H1 (cell line): Measurements from ENCODE around the gene BEAN1. TPM values are rescaled to one million over a fixed set of nuclear protein-coding genes. Genes with fewer than 3 reads are reported as not detected.

Experiments used
- CTCF ChIA-PET: fragments of 300-600 bp; sonication (Branson Sonifier 250); formaldehyde crosslinking; loops from one replicate; lab custom pipeline; 2021; ENCODE audit not compliant: partially characterized antibody; lab: Charles Lee
- POLR2A ChIA-PET: fragments of 300-600 bp; sonication (Branson Sonifier 250); formaldehyde crosslinking; loops from one replicate; lab custom pipeline; 2021; ENCODE audit warnings: inconsistent platforms; ENCODE audit not compliant: partially characterized antibody; lab: Charles Lee
- DNase-seq, 2 experiments: peaks; one replicate each; pipeline versions ENCODE4 v3.0.0 to v3.0.0-alpha.2; 2010 to 2022; ENCODE audit warnings: low spot score in 2 of 2, low read depth in 1 of 2, mixed read lengths in 1 of 2
- FAIRE-seq: peaks from 2 replicates; lab custom pipeline; 2011; peaks lifted over from hg19 to GRCh38; lab: Jason Lieb, UNC
- H2AFZ ChIP-seq: 2 replicates; pipeline ENCODE4 v1.8.1; 2012; ENCODE audit warnings: low read length, inconsistent platforms
- H2AK5ac ChIP-seq: 2 replicates; pipeline ENCODE4 v1.6.1; 2013; ENCODE audit warnings: low read depth, low read length
- H2BK120ac ChIP-seq: replicated peaks from 2 replicates; pipeline ENCODE3; 2013; ENCODE audit warnings: low read depth, low read length, inconsistent platforms
- H2BK12ac ChIP-seq: 2 replicates; pipeline ENCODE4 v1.6.1; 2013; ENCODE audit warnings: low read depth, low read length
- H2BK15ac ChIP-seq: 2 replicates; pipeline ENCODE4 v1.6.1; 2013; ENCODE audit warnings: low read length
- H2BK20ac ChIP-seq: 2 replicates; pipeline ENCODE4 v1.6.1; 2013; ENCODE audit warnings: low read length
- H2BK5ac ChIP-seq: 2 replicates; pipeline ENCODE4 v1.6.1; 2013; ENCODE audit warnings: low read depth, low read length
- H3K14ac ChIP-seq: 2 replicates; pipeline ENCODE4 v1.6.1; 2013; ENCODE audit warnings: inconsistent platforms; ENCODE audit not compliant: insufficient read length
- H3K18ac ChIP-seq: 2 replicates; pipeline ENCODE4 v1.6.1; 2013; ENCODE audit warnings: low read length; ENCODE audit errors: extremely low read depth
- H3K23ac ChIP-seq: 2 replicates; pipeline ENCODE4 v1.6.1; 2013; ENCODE audit warnings: inconsistent platforms; ENCODE audit not compliant: insufficient read length
- H3K23me2 ChIP-seq: 2 replicates; pipeline ENCODE4 v1.6.1; 2013; ENCODE audit warnings: low read depth, low read length
- H3K27ac ChIP-seq: 2 replicates; pipeline ENCODE4 v1.6.1; 2011; ENCODE audit warnings: low read depth, low read length, inconsistent platforms
- H3K27me3 ChIP-seq, 4 experiments: replicated peaks in 1 of 4; 1 replicate in 1 of 4; 2 replicates in 3 of 4; pipeline versions ENCODE4 v1.6.1 to v1.8.1; 2011 to 2013; ENCODE audit warnings: low read length in 3 of 4, mild to moderate bottlenecking in 3 of 4, inconsistent platforms in 2 of 4, mixed read lengths in 2 of 4, moderate library complexity in 1 of 4; ENCODE audit not compliant: control insufficient read depth in 3 of 4, insufficient read depth in 3 of 4; ENCODE audit errors: extremely low read depth in 1 of 4
- H3K36me3 ChIP-seq, 4 experiments: 2 replicates each; pipeline versions ENCODE4 v1.6.1 to v1.8.1; 2011 to 2013; ENCODE audit warnings: mild to moderate bottlenecking in 4 of 4, low read length in 3 of 4, moderate library complexity in 2 of 4, control low read depth in 1 of 4, inconsistent platforms in 1 of 4; ENCODE audit not compliant: insufficient read depth in 4 of 4, control insufficient read depth in 2 of 4
- H3K4ac ChIP-seq: replicated peaks from 2 replicates; pipeline ENCODE3; 2013; ENCODE audit warnings: low read length, low read depth, mixed read lengths, inconsistent platforms; ENCODE audit not compliant: insufficient read length
- H3K4me1 ChIP-seq, 4 experiments: replicated peaks in 1 of 4; 1 replicate in 1 of 4; 2 replicates in 3 of 4; pipeline versions ENCODE4 v1.6.1 to v1.8.1; 2011 to 2013; ENCODE audit warnings: low read length in 3 of 4, inconsistent platforms in 2 of 4, mixed read lengths in 1 of 4; ENCODE audit not compliant: insufficient read depth in 4 of 4, control insufficient read depth in 3 of 4
- H3K4me2 ChIP-seq, 2 experiments: 2 replicates each; pipeline versions ENCODE4 v1.6.1 to v1.8.1; 2011 to 2013; ENCODE audit warnings: low read depth in 2 of 2, low read length in 2 of 2, control low read depth in 1 of 2, inconsistent platforms in 1 of 2, mild to moderate bottlenecking in 1 of 2; ENCODE audit not compliant: insufficient read depth in 1 of 2
- H3K4me3 ChIP-seq, 4 experiments: fragments of 200-600, 300-600 bp in 1 of 4; sonication (generic), shearing (Covaris generic), sonication (Bioruptor Twin) in 1 of 4; 2 replicates each; pipeline versions ENCODE4 v1.5.1 to v1.8.1; 2011 to 2016; ENCODE audit warnings: low read length in 4 of 4, low read depth in 3 of 4, control low read depth in 2 of 4, inconsistent platforms in 2 of 4, mild to moderate bottlenecking in 2 of 4, mixed read lengths in 1 of 4, moderate library complexity in 1 of 4; ENCODE audit not compliant: insufficient read depth in 2 of 4; ENCODE audit errors: extremely low read depth in 1 of 4
- H3K56ac ChIP-seq: replicated peaks from 2 replicates; pipeline ENCODE3; 2013; ENCODE audit warnings: low read depth, mild to moderate bottlenecking, mixed read lengths, low read length, inconsistent platforms; ENCODE audit not compliant: insufficient read length
- H3K79me1 ChIP-seq: 2 replicates; pipeline ENCODE4 v1.6.1; 2013; ENCODE audit warnings: low read depth, low read length, control low read depth
- H3K79me2 ChIP-seq, 2 experiments: 2 replicates each; pipeline versions ENCODE4 v1.6.1 to v1.8.1; 2012 to 2013; ENCODE audit warnings: low read length in 2 of 2, mild to moderate bottlenecking in 2 of 2, inconsistent platforms in 1 of 2; ENCODE audit not compliant: insufficient read depth in 2 of 2, control insufficient read depth in 1 of 2
- H3K9ac ChIP-seq, 4 experiments: replicated peaks in 1 of 4; 1 replicate in 1 of 4; 2 replicates in 3 of 4; pipeline versions ENCODE4 v1.6.1 to v1.8.1; 2011 to 2013; ENCODE audit warnings: low read depth in 3 of 4, low read length in 3 of 4, control low read depth in 2 of 4, mild to moderate bottlenecking in 2 of 4, moderate library complexity in 2 of 4, inconsistent platforms in 1 of 4; ENCODE audit errors: extremely low read depth in 1 of 4
- H3K9me3 ChIP-seq, 2 experiments: 2 replicates each; pipeline versions ENCODE4 v1.6.1 to v1.8.1; 2012 to 2013; ENCODE audit warnings: mild to moderate bottlenecking in 2 of 2, moderate library complexity in 2 of 2, control low read depth in 1 of 2, inconsistent platforms in 1 of 2, low read depth in 1 of 2, low read length in 1 of 2, mixed read lengths in 1 of 2; ENCODE audit not compliant: insufficient read depth in 2 of 2
- H4K20me1 ChIP-seq, 2 experiments: replicated peaks in 1 of 2; 2 replicates each; pipeline versions ENCODE3 to v1.8.1; 2011 to 2013; ENCODE audit warnings: inconsistent platforms in 2 of 2, low read length in 2 of 2, mild to moderate bottlenecking in 1 of 2; ENCODE audit not compliant: insufficient read depth in 2 of 2, control insufficient read depth in 1 of 2
- H4K5ac ChIP-seq: 2 replicates; pipeline ENCODE4 v1.6.1; 2013; ENCODE audit warnings: low read length, low read depth, mixed read lengths, inconsistent platforms; ENCODE audit not compliant: insufficient read length
- H4K8ac ChIP-seq: 2 replicates; pipeline ENCODE4 v1.8.0; 2013; ENCODE audit warnings: mild to moderate bottlenecking, moderate library complexity, low read length, inconsistent platforms; ENCODE audit not compliant: insufficient read depth; ENCODE audit errors: extremely low read depth
- H4K91ac ChIP-seq: replicated peaks from 2 replicates; pipeline ENCODE3; 2013; ENCODE audit warnings: low read length, mixed read lengths, inconsistent platforms; ENCODE audit not compliant: insufficient read length
- EGR1 ChIP-seq: IDR thresholded peaks from 2 replicates; pipeline ENCODE4 v1.6.1; 2011; ENCODE audit warnings: low read depth, low read length, borderline replicate concordance
- WGBS, 2 experiments: shearing (Covaris generic) in 1 of 2; methylation state at CpG; one replicate each; pipeline versions ENCODE4 v1.1.6 to v1.1.7; 2013 to 2015; ENCODE audit warnings: low lambda C conversion rate in 2 of 2, mixed read lengths in 2 of 2, inconsistent platforms in 1 of 2, low coverage in 1 of 2, missing lambda C conversion rate in 1 of 2; ENCODE audit not compliant: insufficient replicate concordance in 2 of 2, insufficient coverage in 1 of 2, insufficient read length in 1 of 2; ENCODE audit errors: extremely low coverage in 1 of 2, missing lambda C conversion rate in 1 of 2; 5-methylcytosine and 5-hydroxymethylcytosine counted together
- polyA plus RNA-seq, 7 experiments: library from polyadenylated mRNA; depleted of rRNA in 3 of 7; stranded (reverse) in 5 of 7; unstranded in 2 of 7; fragments of >200 nt in 5 of 7; fragments of 200-250 nt in 2 of 7; gene quantifications; 1 replicate in 5 of 7; 2 replicates in 1 of 7; 4 replicates in 1 of 7; pipeline versions ENCODE4 v1.2.1 to v1.2.3, GENCODE V29; 2011 to 2013; ENCODE audit warnings: missing spikeins in 2 of 7, mixed read lengths in 2 of 7
- total RNA-seq: library from RNA; stranded (reverse); fragmentation: NEBNext Ultra II Directional; extraction: Animal tissue kit (Norgen Biotek cat#: 25700); gene quantifications from 2 replicates; pipeline ENCODE4 v1.2.1, GENCODE V29; 2021

The BEAN1 gene
- total and polyA plus RNA-seq, 2 of the 8 experiments (the other 6 are each of a cell fraction or from before 2014, with no cell fraction given) = 0.08 TPM; not detected in 1

- no peak for FAIRE-seq
These were observed 93.5 kb downstream of the BEAN1 start for GRCh38 chr16:66520406-66521170.

More at GRCh38 chr16:66520406-66521170, 93.5 kb downstream of the BEAN1 start:
- Histone ChIP-seq H4K20me1 (no peaks in the 10 kb centered on the region), H4K8ac (no peak overlapping the region), H3K56ac (no peak overlapping the region), H3K4me1 (peaks cover 0 to 8% (median 2%) of the 10 kb centered on the region in 4 experiments; a peak in 3 of 7 replicates), H3K23ac (no peak overlapping the region), H3K9ac (no peak overlapping the region), H3K27ac (no peak overlapping the region), H2BK12ac (no peak overlapping the region), H3K9me3 (no peaks in the 10 kb centered on the region), H3K79me1 (no peaks in the 10 kb centered on the region), H2AFZ (no peak overlapping the region), H3K18ac (no peak overlapping the region), H3K14ac (no peak overlapping the region), H3K4ac (no peak overlapping the region), H3K4me2 (no peak overlapping the region), H2BK15ac (no peak overlapping the region), H3K27me3 (no peaks in the 10 kb centered on the region), H3K36me3 (no peaks in the 10 kb centered on the region), H3K23me2 (no peaks in the 10 kb centered on the region), H2BK120ac (no peak overlapping the region), H2BK20ac (no peak overlapping the region), H3K79me2 (no peaks in the 10 kb centered on the region), H4K91ac (no peak overlapping the region), H4K5ac (no peak overlapping the region), H2AK5ac (no peak overlapping the region), H2BK5ac (no peak overlapping the region), H3K4me3 (no peak overlapping the region)
- WGBS, 2 experiments = 79% methylated on average over 14 of the region's 14 CpGs; no CpG with 5 or more reads in 1 of the 2 experiments
- ChIA-PET POLR2A (interaction anchor here (1.9 to 2.3 kb wide), 3 partner anchors 9 to 32 kb away, joined by 4 to 8 read pairs (median 4); partner anchors contain the start of gene CKLF), CTCF (interaction anchor here (0.6 to 3.0 kb wide), 11 partner anchors 9 to 175 kb away, joined by 3 to 19 read pairs (median 3); partner anchors contain the start of gene TK2)
- DNase-seq = no peak
- TF ChIP-seq EGR1 = no peak
